ENCODE measurements around the gene TM7SF3. TPM values are rescaled to one million over a fixed set of nuclear protein-coding genes. Genes with fewer than 3 reads are reported as not detected.

The TM7SF3 gene, protein sequence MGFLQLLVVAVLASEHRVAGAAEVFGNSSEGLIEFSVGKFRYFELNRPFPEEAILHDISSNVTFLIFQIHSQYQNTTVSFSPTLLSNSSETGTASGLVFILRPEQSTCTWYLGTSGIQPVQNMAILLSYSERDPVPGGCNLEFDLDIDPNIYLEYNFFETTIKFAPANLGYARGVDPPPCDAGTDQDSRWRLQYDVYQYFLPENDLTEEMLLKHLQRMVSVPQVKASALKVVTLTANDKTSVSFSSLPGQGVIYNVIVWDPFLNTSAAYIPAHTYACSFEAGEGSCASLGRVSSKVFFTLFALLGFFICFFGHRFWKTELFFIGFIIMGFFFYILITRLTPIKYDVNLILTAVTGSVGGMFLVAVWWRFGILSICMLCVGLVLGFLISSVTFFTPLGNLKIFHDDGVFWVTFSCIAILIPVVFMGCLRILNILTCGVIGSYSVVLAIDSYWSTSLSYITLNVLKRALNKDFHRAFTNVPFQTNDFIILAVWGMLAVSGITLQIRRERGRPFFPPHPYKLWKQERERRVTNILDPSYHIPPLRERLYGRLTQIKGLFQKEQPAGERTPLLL
- 65.4 and 219 TPM in 2 replicates for total RNA-seq

DNA sequence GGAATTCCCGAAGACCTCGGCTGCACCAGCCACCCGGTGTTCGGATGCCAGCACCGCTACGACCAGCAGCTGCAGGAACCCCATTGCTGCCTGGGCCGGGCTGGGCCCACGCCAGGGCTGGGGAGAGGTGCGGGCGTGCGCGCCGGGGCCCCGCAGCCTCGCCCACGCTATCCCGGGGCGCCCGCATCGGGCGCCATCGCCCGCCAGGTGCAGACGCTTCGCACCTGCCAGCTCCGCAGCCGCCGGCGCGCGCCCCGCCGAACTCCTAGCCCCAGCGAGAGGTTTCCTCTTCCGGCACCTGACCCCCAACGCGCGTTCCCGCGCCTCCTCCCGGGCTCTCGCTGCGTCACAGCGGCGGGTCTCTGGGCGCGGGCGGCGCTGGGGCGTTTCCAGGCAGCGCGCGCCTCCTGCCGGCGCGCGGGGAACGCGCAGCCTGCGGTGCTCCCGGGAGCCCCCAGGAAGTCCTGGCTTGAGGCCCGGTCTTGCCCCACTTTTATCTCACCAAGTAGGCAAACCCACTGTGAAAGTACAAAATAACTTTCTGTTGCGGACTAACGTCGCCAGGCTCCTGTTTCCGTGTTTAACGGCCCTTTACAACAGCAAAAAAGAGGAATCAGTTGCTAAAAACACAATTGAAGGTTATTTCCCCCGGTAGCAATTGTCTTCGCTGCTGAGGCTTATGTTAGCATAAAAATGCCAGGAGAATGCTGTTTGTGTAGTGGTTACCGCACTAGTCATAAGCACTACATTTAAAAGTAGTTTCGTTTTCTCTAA, at the start of gene TM7SF3:
Gene TM7SF3, minus strand, starts transcription at position 300 of the 774 bp plus-strand sequence. Its CDS starts 216 bp downstream, at position 84.

DNA sequence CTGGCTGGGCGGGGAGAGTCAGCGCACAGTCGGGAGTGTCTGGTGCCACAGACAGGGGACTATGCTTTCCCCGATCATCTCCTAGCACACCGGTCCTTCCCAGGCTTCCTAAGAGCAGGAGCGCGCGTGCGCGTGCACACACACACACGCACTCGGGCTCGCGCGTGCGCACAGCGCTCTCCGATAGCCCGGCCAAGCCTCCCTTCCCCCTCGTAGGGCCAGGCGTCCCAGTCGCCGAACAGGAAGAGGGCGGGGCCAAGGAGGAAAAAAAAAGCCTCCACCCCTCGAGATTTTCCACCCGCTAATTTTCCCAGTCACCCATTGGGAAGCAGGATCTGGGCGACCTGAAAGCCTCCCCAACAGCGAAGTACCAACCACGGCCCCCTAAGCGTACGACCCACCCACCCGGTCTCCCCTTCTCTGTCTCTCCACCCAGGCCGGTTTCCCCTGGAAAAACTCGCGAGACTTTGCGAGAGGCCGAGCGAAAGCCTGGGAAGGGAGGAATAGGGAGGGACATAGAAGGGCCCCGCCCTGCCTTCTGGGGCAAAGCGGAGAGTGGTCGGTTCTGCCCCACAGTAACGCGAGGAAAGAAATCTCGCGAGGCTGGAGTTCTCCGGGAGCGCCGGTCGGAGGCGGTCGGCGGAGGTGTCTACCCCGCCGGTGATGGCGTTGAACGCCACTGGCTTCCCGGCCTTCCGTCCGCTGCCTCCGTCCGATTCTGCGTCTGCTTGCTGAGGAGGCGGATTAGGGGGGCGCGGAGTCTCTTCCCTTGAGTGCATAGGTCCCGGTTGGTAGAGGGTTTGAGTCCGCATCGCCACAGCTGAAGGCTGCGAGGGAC, 76.1 kb downstream of the TM7SF3 start, which contains the start of the genes FGFR1OP2 and INTS13:
Gene FGFR1OP2, plus strand, starts transcription at position 608 of the 838 bp plus-strand sequence. CDS start 15,689 bp downstream, outside the sequence.
Gene INTS13, minus strand, starts transcription at position 119 of the 838 bp plus-strand sequence. CDS start 1,178 bp downstream, outside the sequence.

Other genes with a start within 250 kb of the TM7SF3 start
- 15.2 and 92.5 TPM in 2 replicates for gene ITPR2, start 181.2 kb downstream of the TM7SF3 start, total RNA-seq
- 17.6 and 26.5 TPM in 2 replicates for gene INTS13, start 76.4 kb downstream of the TM7SF3 start, total RNA-seq
- gene FGFR1OP2, start 75.9 kb downstream of the TM7SF3 start, total RNA-seq = 39.2 and 120 TPM in 2 replicates
- 32.1 and 57.5 TPM in 2 replicates for gene MED21, start 8.2 kb upstream of the TM7SF3 start, total RNA-seq
- gene C12orf71, start 68.2 kb upstream of the TM7SF3 start, total RNA-seq = not detected in 2 replicates
- 19.4 and 95.4 TPM in 2 replicates for gene STK38L, start 229.9 kb upstream of the TM7SF3 start, total RNA-seq